Ascending aorta (tissue), 2 donors: ENCODE measurements around the gene PRPF40A. TPM values are rescaled to one million over a fixed set of nuclear protein-coding genes. Genes with fewer than 3 reads are reported as not detected.

Experiments
- DNase-seq, 2 donors: peaks; one replicate each; pipeline ENCODE4 v3.0.0-alpha.2; 2019; ENCODE audit warnings: low spot score in 2 of 2
- H3K27ac ChIP-seq, 2 donors: fragments of 200-600 bp; sonication (generic); one replicate each; pipeline ENCODE4 v1.5.1; 2016 to 2017; ENCODE audit warnings: mild to moderate bottlenecking in 1 of 2
- H3K27me3 ChIP-seq: fragments of 200-600 bp; sonication (generic); one replicate; pipeline ENCODE4 v1.5.1; 2017
- H3K36me3 ChIP-seq, 2 donors: fragments of 200-600 bp; sonication (generic); one replicate each; pipeline ENCODE4 v1.5.1; 2016
- H3K4me1 ChIP-seq, 2 donors: fragments of 200-600 bp; sonication (generic); one replicate each; pipeline ENCODE4 v1.5.1; 2016 to 2017; ENCODE audit warnings: mild to moderate bottlenecking in 1 of 2
- H3K4me3 ChIP-seq, 2 donors: fragments of 200-600 bp; sonication (generic); one replicate each; pipeline ENCODE4 v1.5.1; 2016 to 2017; ENCODE audit warnings: mild to moderate bottlenecking in 1 of 2
- H3K9me3 ChIP-seq, 2 donors: fragments of 200-600 bp; sonication (generic); one replicate each; pipeline ENCODE4 v1.5.1; 2016
- CTCF ChIP-seq, 3 experiments: fragments of 200-600 bp in 2 of 3; fragments of 450-650 bp in 1 of 3; sonication (generic) in 2 of 3; IDR thresholded peaks; one replicate each; pipeline ENCODE4 v1.5.1; 2016 to 2019; ENCODE audit warnings: antibody characterized with exemption in 3 of 3, mild to moderate bottlenecking in 1 of 3, moderate library complexity in 1 of 3
- intact Hi-C: fragments of 100-400 bp; cut with DNase I; formaldehyde crosslinking; loops from one replicate; pipeline ENCODE4 v1.15.1; 2023
- total RNA-seq: library from RNA; depleted of rRNA; stranded (reverse); fragments of >200 nt; gene quantifications from one replicate; pipeline ENCODE4 v1.1.0, GENCODE V29; 2016

PRPF40A gene
- total RNA-seq, 1 donor from 2014 or later, result 28.9 TPM

- no peak overlapping the region for H3K4me3 ChIP-seq
- no peak overlapping the region for H3K27ac ChIP-seq
- no peaks in the 10 kb centered on the region for H3K9me3 ChIP-seq
- no peaks in the 10 kb centered on the region for H3K36me3 ChIP-seq
- TF ChIP-seq CTCF (IDR thresholded peaks at IDR 0.05), result no peak
- intact Hi-C loops, result no loop called here
- no peak for DNase-seq
- no peaks in the 10 kb centered on the region for H3K27me3 ChIP-seq
- peaks cover 0 to 25% of the 10 kb centered on the region in 2 donors for H3K4me1 ChIP-seq
Observed at GRCh38 chr2:152720794-152721193, 3.5 kb upstream of the PRPF40A start.

GRCh38 chr2:152718909-152719645, 1.8 kb upstream of the PRPF40A start:
- Histone ChIP-seq H3K4me1 (peaks cover 0 to 32% of the 10 kb centered on the region in 2 donors), H3K36me3 (no peaks in the 10 kb centered on the region), H3K27me3 (no peaks in the 10 kb centered on the region), H3K9me3 (no peaks in the 10 kb centered on the region), H3K4me3 (peak overlapping the region; percentile 83 to 96), H3K27ac (peak overlapping the region; percentile 93 to 98)
- DNase-seq, result no peak
- TF ChIP-seq CTCF (IDR thresholded peaks at IDR 0.05), result no peak
- intact Hi-C loops, result loop anchor here (5.0 to 10.0 kb wide), 3 partner anchors 317 to 684 kb away; partner anchors contain the start of gene FMNL2

- H3K4me3 ChIP-seq, result peak within 1 kb of the TSS; percentile 83 to 96
- H3K9me3 ChIP-seq, result no peaks in the 10 kb centered on the region
- intact Hi-C loops, result loop anchor here (5.0 to 10.0 kb wide), 3 partner anchors 316 to 683 kb away; partner anchors contain the start of gene FMNL2
- peaks cover 0 to 32% of the 10 kb centered on the region in 2 donors for H3K4me1 ChIP-seq
- H3K27ac ChIP-seq, result peak within 1 kb of the TSS; percentile 93 to 98
- TF ChIP-seq CTCF (IDR thresholded peaks at IDR 0.05), result no peak
- DNase-seq, result peak; percentile 74 to 96
- no peaks in the 10 kb centered on the region for H3K27me3 ChIP-seq
- no peaks in the 10 kb centered on the region for H3K36me3 ChIP-seq
Observed at GRCh38 chr2:152718076-152718908, 1.0 kb upstream of the PRPF40A start, which contains the start of gene ARL6IP6. Gene ARL6IP6 (plus strand): TSS chr2:152718620. CDS start chr2:152718625, 5 bp downstream.

- Histone ChIP-seq H3K27me3 (no peaks in the 10 kb centered on the region), H3K9me3 (no peaks in the 10 kb centered on the region), H3K4me1 (peaks cover 0 to 27% of the 10 kb centered on the region in 2 donors), H3K4me3 (peak overlapping the region; percentile 83 to 96), H3K36me3 (peaks cover 0 to 6% of the 10 kb centered on the region in 2 donors), H3K27ac (peak overlapping the region; percentile 73 to 98)
- DNase-seq, result peak in 1 of 2 donors; percentile 68
- no peak for TF ChIP-seq CTCF (IDR thresholded peaks at IDR 0.05)
- intact Hi-C loops, result loop anchor here (1.0 to 10.0 kb wide), 5 partner anchors 23 to 682 kb away; partner anchors contain the start of genes FMNL2 and STAM2
Observed at GRCh38 chr2:152716805-152717227, 445 bp downstream of the PRPF40A start.

- Histone ChIP-seq H3K36me3 (peaks cover 0 to 6% of the 10 kb centered on the region in 2 donors), H3K27ac (no peak overlapping the region), H3K4me3 (peak overlapping the region; percentile 83 to 96), H3K9me3 (no peaks in the 10 kb centered on the region), H3K4me1 (peaks cover 0 to 24% of the 10 kb centered on the region in 2 donors), H3K27me3 (no peaks in the 10 kb centered on the region)
- no peak for TF ChIP-seq CTCF (IDR thresholded peaks at IDR 0.05)
- intact Hi-C loops, result loop anchor here (5.0 to 10.0 kb wide), 3 partner anchors 314 to 681 kb away; partner anchors contain the start of gene FMNL2
- DNase-seq, result no peak
Observed at GRCh38 chr2:152715854-152716428, 1.3 kb downstream of the PRPF40A start.
